Smooth muscle cell (in vitro differentiated cells): Measurements from ENCODE around the gene NECTIN4. TPM values are rescaled to one million over a fixed set of nuclear protein-coding genes. Genes with fewer than 3 reads are reported as not detected.
"Not testable (repeated sequence)": the region's sequence is repeated elsewhere in the genome, so short reads cannot be mapped to it uniquely, and the experiment has no call there.

Source experiments
- DNase-seq: peaks from one replicate; lab custom pipeline; 2025; ENCODE audit not compliant: unreplicated experiment; lab: John Stamatoyannopoulos, UW
- H2AFZ ChIP-seq: fragments of 200-600 bp; sonication (generic); 2 replicates; pipeline ENCODE4 v1.6.0; 2016; ENCODE audit warnings: antibody characterized with exemption, low read depth, mild to moderate bottlenecking
- H3F3A ChIP-seq: fragments of 200-600 bp; sonication (generic); 2 replicates; pipeline ENCODE4 v1.6.0; 2017; ENCODE audit warnings: antibody characterized with exemption, low read depth
- H3K27ac ChIP-seq: fragments of 200-600 bp; sonication (generic); 2 replicates; pipeline ENCODE4 v1.5.1; 2016; ENCODE audit warnings: low read depth, mild to moderate bottlenecking
- H3K27me3 ChIP-seq: fragments of 200-600 bp; sonication (generic); 2 replicates; pipeline ENCODE4 v1.6.1; 2016; ENCODE audit warnings: low read depth, mild to moderate bottlenecking
- H3K36me3 ChIP-seq: fragments of 200-600 bp; sonication (generic); 2 replicates; pipeline ENCODE4 v1.5.1; 2016; ENCODE audit warnings: low read depth
- H3K4me1 ChIP-seq: fragments of 200-600 bp; sonication (generic); 2 replicates; pipeline ENCODE4 v1.5.1; 2016; ENCODE audit warnings: low read depth
- H3K4me2 ChIP-seq: fragments of 200-600 bp; sonication (generic); 2 replicates; pipeline ENCODE4 v1.6.0; 2016; ENCODE audit warnings: mild to moderate bottlenecking
- H3K4me3 ChIP-seq: fragments of 200-600 bp; sonication (generic); 2 replicates; pipeline ENCODE4 v1.5.1; 2016; ENCODE audit warnings: mild to moderate bottlenecking
- H3K79me2 ChIP-seq: fragments of 200-600 bp; sonication (generic); 2 replicates; pipeline ENCODE4 v1.6.0; 2016; ENCODE audit warnings: low read depth, mild to moderate bottlenecking
- H3K9ac ChIP-seq: fragments of 200-600 bp; sonication (generic); 2 replicates; pipeline ENCODE4 v1.6.0; 2016; ENCODE audit warnings: low read depth
- H3K9me3 ChIP-seq: fragments of 200-600 bp; sonication (generic); replicated peaks from 2 replicates; pipeline ENCODE4 v1.5.1; 2016; ENCODE audit warnings: low read depth
- H4K20me1 ChIP-seq: fragments of 200-600 bp; sonication (generic); 2 replicates; pipeline ENCODE4 v1.6.0; 2016; ENCODE audit warnings: low read depth
- WGBS: methylation state at CpG from one replicate; pipeline ENCODE4 v1.1.7; 2016; ENCODE audit warnings: low lambda C conversion rate; 5-methylcytosine and 5-hydroxymethylcytosine counted together
- polyA plus RNA-seq: library from polyadenylated mRNA; unstranded; fragments of >200 nt; fragmentation: Nextera tagmentation; extraction: Ambion mirVana; gene quantifications from 2 replicates; pipeline ENCODE4 v1.2.1, GENCODE V29; 2016
- total RNA-seq: library from RNA; depleted of rRNA; stranded (reverse); fragments of >200 nt; gene quantifications from 2 replicates; pipeline ENCODE4 v1.2.3, GENCODE V29; 2014
- TF ChIP-seq, protein P1 (sequence below): fragments of 200-600 bp; sonication (generic); IDR thresholded peaks from 2 replicates; pipeline ENCODE4 v1.5.1; 2017; ENCODE audit warnings: borderline replicate concordance, mild to moderate bottlenecking, antibody characterized with exemption; ENCODE audit not compliant: insufficient read depth, poor library complexity, severe bottlenecking

The NECTIN4 gene
- total and polyA plus RNA-seq, 2 experiments from 2014 or later, result 12.7 to 18.2 TPM

DNA sequence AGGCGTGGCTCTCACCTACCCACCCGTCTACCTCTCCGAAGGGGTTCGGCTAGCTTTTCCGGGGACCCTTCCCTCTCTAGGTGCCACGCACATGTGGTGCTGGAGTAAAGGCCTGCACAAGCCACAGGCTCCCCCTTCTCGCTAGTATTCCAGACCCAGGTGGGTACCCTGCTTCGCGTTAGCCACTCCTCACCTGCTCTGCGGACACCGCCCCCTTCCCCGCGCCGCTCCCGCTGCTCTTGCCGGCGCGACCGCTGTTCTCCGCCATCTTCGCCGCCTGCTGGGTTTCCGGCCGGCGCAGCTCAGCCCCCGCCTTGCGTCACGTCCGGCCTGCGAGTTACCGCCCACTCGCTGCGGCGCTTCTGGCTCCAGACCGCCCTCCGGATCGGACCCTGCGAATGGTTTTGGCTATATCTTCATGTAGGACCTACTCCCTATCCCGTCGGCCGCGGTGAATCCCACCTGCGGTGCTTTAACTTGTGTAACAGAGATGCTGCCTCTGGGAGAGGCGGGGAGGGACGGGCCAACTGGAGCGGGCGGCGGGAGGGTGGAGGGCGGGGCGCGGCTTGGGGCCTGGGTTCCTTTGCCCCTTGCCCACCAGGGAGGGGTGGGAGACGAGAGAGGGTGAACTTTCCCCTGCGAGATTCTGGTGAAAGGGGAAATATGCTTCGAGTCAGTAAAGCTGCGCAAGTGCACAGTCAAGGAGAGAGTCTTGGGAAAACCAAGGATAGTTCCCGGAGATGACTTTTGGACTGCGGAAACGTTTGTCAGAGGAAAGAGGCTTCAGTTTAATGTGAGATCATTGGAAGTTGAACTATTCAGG is 28.6 kb upstream of the NECTIN4 start, which contains the start of the genes NIT1 and PFDN2:
Gene NIT1 (plus strand): TSS at position 347 of the 823 bp plus-strand sequence. CDS start 72 bp downstream, at position 419.
Gene PFDN2 (minus strand): TSS at position 279 of the 823 bp plus-strand sequence. CDS start 11 bp downstream, at position 268.
- H3K27me3 ChIP-seq, result no peaks in the 10 kb centered on the region
- WGBS, result under 1% methylated on average over 56 of the region's 58 CpGs
- DNase-seq, result peak; percentile 54
- peaks cover 23% of the 10 kb centered on the region for H3F3A ChIP-seq
- peak within 1 kb of the TSS; percentile 95 for H3K4me2 ChIP-seq
- peaks cover 27% of the 10 kb centered on the region for H4K20me1 ChIP-seq
- H3K36me3 ChIP-seq, result no peaks in the 10 kb centered on the region
- peak within 1 kb of the TSS; percentile 100 for H3K27ac ChIP-seq
- H3K79me2 ChIP-seq, result peaks cover 59% of the 10 kb centered on the region
- peak within 1 kb of the TSS; percentile 98 for H3K9ac ChIP-seq
- no peaks in the 10 kb centered on the region for H3K9me3 ChIP-seq
- H3K4me1 ChIP-seq, result peaks cover 11% of the 10 kb centered on the region
- TF ChIP-seq, protein P1, sequence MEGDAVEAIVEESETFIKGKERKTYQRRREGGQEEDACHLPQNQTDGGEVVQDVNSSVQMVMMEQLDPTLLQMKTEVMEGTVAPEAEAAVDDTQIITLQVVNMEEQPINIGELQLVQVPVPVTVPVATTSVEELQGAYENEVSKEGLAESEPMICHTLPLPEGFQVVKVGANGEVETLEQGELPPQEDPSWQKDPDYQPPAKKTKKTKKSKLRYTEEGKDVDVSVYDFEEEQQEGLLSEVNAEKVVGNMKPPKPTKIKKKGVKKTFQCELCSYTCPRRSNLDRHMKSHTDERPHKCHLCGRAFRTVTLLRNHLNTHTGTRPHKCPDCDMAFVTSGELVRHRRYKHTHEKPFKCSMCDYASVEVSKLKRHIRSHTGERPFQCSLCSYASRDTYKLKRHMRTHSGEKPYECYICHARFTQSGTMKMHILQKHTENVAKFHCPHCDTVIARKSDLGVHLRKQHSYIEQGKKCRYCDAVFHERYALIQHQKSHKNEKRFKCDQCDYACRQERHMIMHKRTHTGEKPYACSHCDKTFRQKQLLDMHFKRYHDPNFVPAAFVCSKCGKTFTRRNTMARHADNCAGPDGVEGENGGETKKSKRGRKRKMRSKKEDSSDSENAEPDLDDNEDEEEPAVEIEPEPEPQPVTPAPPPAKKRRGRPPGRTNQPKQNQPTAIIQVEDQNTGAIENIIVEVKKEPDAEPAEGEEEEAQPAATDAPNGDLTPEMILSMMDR, result no peak
- peak within 1 kb of the TSS; percentile 94 for H2AFZ ChIP-seq
- H3K4me3 ChIP-seq, result peak within 1 kb of the TSS; percentile 89

DNA sequence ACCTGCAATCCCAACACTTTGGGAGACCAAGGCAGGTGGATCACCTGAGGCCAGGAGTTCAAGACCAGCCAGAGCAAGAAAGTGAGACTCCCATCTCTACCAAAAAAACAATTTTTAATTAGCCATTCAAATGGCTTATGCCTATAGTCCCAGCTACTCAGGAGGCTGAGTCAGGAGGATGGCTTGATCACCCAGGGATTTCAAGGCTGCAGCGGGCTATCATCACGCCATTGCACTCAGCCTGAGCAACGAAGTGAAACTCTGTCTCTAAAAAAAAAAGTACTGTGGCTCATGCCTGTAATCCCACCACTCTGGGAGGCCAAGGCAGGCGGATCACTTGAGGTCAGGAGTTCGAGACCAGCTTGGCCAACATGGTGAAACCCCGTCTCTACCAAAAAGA is 26.6 kb upstream of the NECTIN4 start:
- peaks cover 43% of the 10 kb centered on the region for H4K20me1 ChIP-seq
- H3K9me3 ChIP-seq, H3K27me3 ChIP-seq, H3K36me3 ChIP-seq, H3K4me3 ChIP-seq, H3K9ac ChIP-seq, H2AFZ ChIP-seq, DNase-seq, H3F3A ChIP-seq: not testable (repeated sequence)
- WGBS, result 92% methylated on average over 6 of the region's 6 CpGs
- H3K27ac ChIP-seq, result peak overlapping the region; percentile 100
- peaks cover 79% of the 10 kb centered on the region for H3K79me2 ChIP-seq
- peak overlapping the region; percentile 15 for H3K4me2 ChIP-seq
- H3K4me1 ChIP-seq, result peaks cover 11% of the 10 kb centered on the region

DNA sequence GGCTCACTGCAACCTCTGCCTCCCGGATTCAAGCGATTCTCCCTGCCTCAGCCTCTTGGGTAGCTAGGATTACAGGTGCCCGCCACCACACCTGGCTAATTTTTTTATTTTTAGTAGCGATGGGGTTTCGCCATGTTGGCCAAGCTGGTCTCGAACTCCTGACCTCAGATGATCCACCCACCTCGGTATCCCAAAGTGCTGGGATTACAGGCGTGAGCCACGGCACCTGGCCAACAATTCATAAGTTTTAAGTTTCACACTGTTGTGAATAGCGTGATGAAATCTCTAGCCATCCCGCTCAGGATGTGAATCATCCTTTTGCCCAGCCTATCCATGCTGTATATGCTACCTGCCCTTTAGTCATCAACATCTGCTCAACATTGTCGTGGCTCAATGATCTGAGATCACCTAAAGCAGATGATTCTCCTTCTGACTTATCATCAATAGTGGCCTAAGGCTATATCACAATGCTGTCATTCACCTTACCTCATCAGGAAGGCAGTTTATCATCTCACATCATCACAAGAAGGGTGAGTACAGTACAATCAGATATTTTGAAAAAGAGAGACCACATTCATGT is 25.9 kb upstream of the NECTIN4 start:
- H3K4me2 ChIP-seq, result peak overlapping the region; percentile 15

DNA sequence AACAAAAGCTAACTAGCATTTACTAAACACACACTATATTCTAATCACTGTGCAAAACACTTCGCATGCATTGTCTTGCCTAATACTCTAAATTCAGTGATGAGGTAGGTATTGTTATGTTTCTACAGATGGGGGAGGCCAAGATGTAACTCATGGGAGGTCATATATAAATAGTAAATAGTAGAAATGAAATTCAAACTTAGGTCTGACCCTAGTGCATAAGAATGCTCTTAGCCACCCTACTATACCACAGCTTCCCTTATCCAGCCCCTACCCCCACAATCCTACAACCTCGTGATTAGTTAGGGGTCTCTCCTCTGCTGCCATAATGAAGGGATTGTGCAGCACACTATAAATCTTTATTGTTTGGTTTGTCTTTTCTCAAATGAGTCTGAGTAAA is 25.2 kb upstream of the NECTIN4 start:
- Histone ChIP-seq H3K9ac (peak overlapping the region; percentile 12), H3K4me1 (peaks cover 11% of the 10 kb centered on the region), H3K4me3 (no peak overlapping the region), H3K9me3 (no peaks in the 10 kb centered on the region), H3K79me2 (peaks cover 93% of the 10 kb centered on the region), H3K36me3 (no peaks in the 10 kb centered on the region), H2AFZ (no peak overlapping the region), H4K20me1 (peaks cover 54% of the 10 kb centered on the region), H3K27me3 (no peaks in the 10 kb centered on the region), H3F3A (peaks cover 3% of the 10 kb centered on the region), H3K27ac (peak overlapping the region; percentile 100), H3K4me2 (no peak overlapping the region)
- WGBS, result 85% methylated on average over 2 of the region's 2 CpGs
- DNase-seq, result no peak
- TF ChIP-seq, protein P1, result no peak

More for the DNA sequence above, 25.9 kb upstream of the NECTIN4 start:
- peaks cover 7% of the 10 kb centered on the region for H3F3A ChIP-seq
- H3K9me3 ChIP-seq, result no peaks in the 10 kb centered on the region
- peaks cover 86% of the 10 kb centered on the region for H3K79me2 ChIP-seq
- no peak overlapping the region for H3K4me3 ChIP-seq
- H3K36me3 ChIP-seq, result no peaks in the 10 kb centered on the region
- TF ChIP-seq, protein P1, result no peak
- H3K9ac ChIP-seq, result peak overlapping the region; percentile 12
- H3K27me3 ChIP-seq, result no peaks in the 10 kb centered on the region
- 82% methylated on average over 12 of the region's 12 CpGs for WGBS
- H3K4me1 ChIP-seq, result peaks cover 11% of the 10 kb centered on the region
- no peak overlapping the region for H2AFZ ChIP-seq
- peaks cover 48% of the 10 kb centered on the region for H4K20me1 ChIP-seq
- H3K27ac ChIP-seq, result peak overlapping the region; percentile 100
- DNase-seq, result no peak
